Measurements from ENCODE around the gene WT1.

WT1 gene

DNA sequence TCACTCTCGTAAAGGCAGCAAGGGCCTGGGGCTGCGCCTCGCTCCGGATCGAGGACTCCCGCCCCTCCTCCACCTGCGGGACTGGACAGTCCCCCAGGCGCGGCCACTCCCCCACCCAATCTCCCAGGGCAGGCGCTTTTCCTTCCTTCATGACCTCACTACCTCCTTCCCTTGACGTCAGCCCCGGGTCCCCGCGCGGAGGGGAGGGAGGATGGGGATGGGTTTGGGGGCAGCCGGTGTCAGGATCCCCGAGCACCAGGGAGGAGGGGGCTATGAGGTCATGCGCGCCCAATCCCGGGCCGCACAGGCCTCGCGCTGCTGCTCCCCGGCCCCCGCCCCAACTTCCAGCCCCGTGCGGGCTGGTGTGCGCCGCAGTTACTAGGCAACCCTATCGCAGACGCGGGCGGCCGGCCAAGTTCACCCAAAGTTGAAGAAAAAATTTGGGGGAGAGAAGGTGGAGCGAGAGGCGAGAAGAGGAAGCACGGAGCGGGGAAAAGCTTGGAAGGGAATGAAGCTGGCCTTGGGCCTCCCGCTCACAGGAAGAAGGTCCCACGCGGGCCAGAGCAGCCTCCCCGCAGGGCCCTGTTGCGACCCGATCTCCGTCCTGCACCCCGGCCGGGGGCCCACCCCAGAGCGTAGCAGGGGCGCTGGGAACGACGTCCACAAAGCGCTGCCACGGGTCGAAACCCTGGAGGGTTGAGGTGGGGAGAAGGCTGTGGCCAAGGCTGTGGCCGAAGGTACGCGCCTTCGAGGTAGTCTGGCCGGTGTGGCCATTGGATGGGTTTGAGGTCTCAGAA is 8.3 kb downstream of the WT1 start:
- peaks cover 93% of the 10 kb centered on the region for H3K27me3 Mint-ChIP-seq
- no peaks in the 10 kb centered on the region for H3K9me3 Mint-ChIP-seq
- peak overlapping the region; percentile 37 for H3K4me3 Mint-ChIP-seq
- no peak overlapping the region for H3K27ac Mint-ChIP-seq (ENCODE audit: low read depth)
- peaks cover 2% of the 10 kb centered on the region for H3K36me3 Mint-ChIP-seq (ENCODE audit: insufficient read depth)
- ATAC-seq (replicated peaks; ENCODE audit: extremely low read depth, poor library complexity, severe bottlenecking) = no peak
- no peaks in the 10 kb centered on the region for H3K4me1 Mint-ChIP-seq
- no peak for DNase-seq (ENCODE audit: low spot score in 2 of 2)

DNA sequence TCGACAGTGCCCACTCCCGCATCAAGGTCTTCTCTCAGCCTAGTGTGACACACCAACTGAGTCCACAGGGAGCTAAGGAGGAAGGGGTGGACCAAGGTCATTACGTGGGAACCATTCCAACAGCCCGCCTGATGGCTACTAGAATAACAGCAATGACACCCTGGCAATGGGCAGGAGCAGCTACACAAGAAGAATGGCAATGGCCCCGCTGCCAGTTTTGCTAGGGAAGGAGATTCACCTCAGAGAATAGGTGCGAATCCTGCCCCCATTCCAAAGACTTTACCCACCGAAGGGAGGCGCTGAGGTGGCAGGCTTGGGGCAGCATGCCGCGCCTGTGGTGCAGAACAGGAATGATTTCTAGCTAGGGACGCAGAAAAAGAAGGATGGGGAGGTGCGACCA is 9.1 kb downstream of the WT1 start:
- Mint-ChIP-seq H3K27ac (ENCODE audit: low read depth) (no peak overlapping the region), H3K4me1 (peaks cover 6% of the 10 kb centered on the region), H3K9me3 (no peaks in the 10 kb centered on the region), H3K27me3 (peaks cover 93% of the 10 kb centered on the region), H3K36me3 (ENCODE audit: insufficient read depth) (peaks cover 2% of the 10 kb centered on the region), H3K4me3 (no peak overlapping the region)
- no peak for ATAC-seq (replicated peaks; ENCODE audit: extremely low read depth, poor library complexity, severe bottlenecking)
- no peak for DNase-seq (ENCODE audit: low spot score in 2 of 2)

DNA sequence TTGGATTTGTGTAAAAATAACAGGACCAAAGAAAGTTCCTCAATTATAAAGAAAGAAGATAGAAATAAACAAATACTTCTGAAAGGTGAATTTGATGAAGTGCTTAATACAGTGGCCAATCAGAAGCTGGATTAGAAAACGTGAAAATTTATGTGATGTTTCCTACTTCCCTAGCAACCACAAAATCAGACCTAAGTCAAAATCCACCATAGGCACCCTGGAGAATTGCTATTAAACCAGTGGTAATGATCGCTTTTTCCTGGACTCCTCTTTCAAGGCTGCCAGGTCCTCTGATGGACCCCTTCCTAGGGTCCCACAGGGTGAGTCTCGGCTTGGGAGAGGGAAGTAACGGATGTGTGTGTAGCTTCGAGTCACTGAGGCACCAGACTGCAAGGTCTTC is 9.6 kb downstream of the WT1 start:
- ATAC-seq (replicated peaks; ENCODE audit: extremely low read depth, poor library complexity, severe bottlenecking) (no peak), DNase-seq (ENCODE audit: low spot score in 2 of 2) (no peak)
- H3K9me3 Mint-ChIP-seq = no peaks in the 10 kb centered on the region
- peaks cover 10% of the 10 kb centered on the region for H3K4me1 Mint-ChIP-seq
- H3K27me3 Mint-ChIP-seq = peaks cover 91% of the 10 kb centered on the region
- peaks cover 2% of the 10 kb centered on the region for H3K36me3 Mint-ChIP-seq (ENCODE audit: insufficient read depth)
- no peak overlapping the region for H3K27ac Mint-ChIP-seq (ENCODE audit: low read depth)
- no peak overlapping the region for H3K4me3 Mint-ChIP-seq

DNA sequence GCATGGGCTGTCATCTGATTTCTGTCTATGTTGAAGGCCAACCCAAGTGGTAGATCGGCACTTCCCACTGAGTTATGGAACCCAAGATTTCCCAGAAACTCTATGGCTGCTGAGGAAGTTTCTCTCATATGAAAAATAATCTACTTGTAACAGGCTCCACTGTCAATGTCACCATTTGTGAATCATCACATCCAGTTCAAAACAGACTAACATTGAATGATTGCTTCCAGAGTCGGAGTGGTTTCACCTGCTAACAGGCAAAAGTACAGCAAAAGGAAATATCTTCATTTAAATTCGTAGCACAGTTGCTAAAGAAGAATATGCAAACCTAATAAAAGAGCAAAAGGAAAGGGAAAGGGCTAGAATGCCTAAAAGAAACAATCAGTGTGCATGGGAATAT is 12.8 kb downstream of the WT1 start:
- DNase-seq (ENCODE audit: low spot score in 2 of 2) (no peak), ATAC-seq (replicated peaks; ENCODE audit: extremely low read depth, poor library complexity, severe bottlenecking) (no peak)
- no peaks in the 10 kb centered on the region for H3K9me3 Mint-ChIP-seq
- H3K4me3 Mint-ChIP-seq = no peak overlapping the region
- peaks cover 2% of the 10 kb centered on the region for H3K36me3 Mint-ChIP-seq (ENCODE audit: insufficient read depth)
- no peak overlapping the region for H3K27ac Mint-ChIP-seq (ENCODE audit: low read depth)
- H3K4me1 Mint-ChIP-seq = peaks cover 12% of the 10 kb centered on the region
- H3K27me3 Mint-ChIP-seq = peaks cover 59% of the 10 kb centered on the region

DNA sequence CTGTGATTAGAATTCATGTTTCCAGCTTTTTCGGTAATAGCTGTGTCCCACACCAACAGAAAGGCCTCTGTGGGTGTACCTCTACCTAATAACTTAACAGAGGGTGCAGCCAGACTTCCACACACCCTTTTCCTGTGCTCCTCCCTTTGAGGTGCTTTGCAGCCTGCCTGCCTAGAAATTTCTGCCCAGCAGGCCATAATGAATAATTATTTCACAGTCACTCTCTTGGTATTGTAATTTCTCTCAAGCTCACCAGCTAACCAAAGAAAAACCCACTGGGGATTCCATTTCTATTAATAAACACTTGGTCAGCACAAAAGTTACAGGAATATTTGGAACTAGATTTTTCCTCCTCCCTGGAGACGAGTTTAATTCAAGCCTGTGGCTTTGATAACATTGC is 13.3 kb downstream of the WT1 start:
- Mint-ChIP-seq H3K27me3 (peaks cover 54% of the 10 kb centered on the region), H3K4me3 (no peak overlapping the region), H3K9me3 (no peaks in the 10 kb centered on the region), H3K4me1 (peaks cover 12% of the 10 kb centered on the region), H3K36me3 (ENCODE audit: insufficient read depth) (peaks cover under 1% of the 10 kb centered on the region), H3K27ac (ENCODE audit: low read depth) (no peak overlapping the region)
- DNase-seq (ENCODE audit: low spot score in 2 of 2) = no peak
- no peak for ATAC-seq (replicated peaks; ENCODE audit: extremely low read depth, poor library complexity, severe bottlenecking)

DNA sequence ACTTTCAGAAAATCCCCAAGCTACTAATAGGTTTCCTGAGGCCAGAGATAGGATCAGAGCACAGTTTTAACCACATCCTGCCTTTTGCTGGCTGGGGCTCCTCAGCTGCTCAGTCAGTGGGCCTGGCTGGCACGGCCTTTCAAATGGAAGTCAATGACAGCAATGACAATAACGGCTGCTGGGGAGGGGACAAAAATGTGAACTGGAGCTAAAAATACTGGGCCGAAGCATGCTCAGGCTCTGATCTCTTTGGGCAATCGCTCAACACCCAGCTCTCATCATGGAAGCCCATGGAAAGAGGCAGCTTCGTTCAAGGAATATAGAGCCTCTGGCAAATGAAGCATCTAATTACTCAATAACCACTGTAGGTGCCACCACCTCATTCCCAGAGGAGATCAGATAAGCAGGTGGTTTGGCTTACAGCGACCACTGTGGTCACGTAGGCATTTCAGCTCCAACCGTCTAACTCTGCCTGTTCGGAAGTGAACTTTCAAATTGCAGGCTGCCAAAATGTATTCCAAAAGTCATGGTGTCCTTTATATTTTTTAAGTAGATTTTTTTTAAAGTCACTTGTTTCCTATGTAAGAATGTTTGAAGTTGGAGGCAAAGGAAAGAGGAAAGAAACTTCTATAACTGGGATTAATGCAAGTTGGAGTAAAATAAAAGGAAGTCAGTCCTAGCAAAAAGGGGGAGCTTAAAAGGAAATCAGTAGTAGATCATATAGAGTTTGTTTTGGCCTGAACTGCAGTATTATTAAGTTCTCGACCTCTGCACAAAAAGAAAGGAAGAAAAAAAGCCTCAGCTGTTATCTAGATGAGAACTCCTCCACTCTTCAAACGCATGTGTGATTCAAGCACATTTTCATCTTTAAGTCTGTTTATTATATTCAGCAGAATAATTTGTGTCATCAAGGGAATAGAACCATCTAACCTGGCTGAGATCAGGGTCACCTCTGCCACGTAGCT is 14.1 kb downstream of the WT1 start:
- ATAC-seq (replicated peaks; ENCODE audit: extremely low read depth, poor library complexity, severe bottlenecking) (peak; percentile 75), DNase-seq (ENCODE audit: low spot score in 2 of 2) (no peak)
- Mint-ChIP-seq H3K4me1 (peaks cover 12% of the 10 kb centered on the region), H3K36me3 (ENCODE audit: insufficient read depth) (no peaks in the 10 kb centered on the region), H3K27ac (ENCODE audit: low read depth) (no peak overlapping the region), H3K4me3 (no peak overlapping the region), H3K27me3 (peaks cover 53% of the 10 kb centered on the region), H3K9me3 (no peaks in the 10 kb centered on the region)

DNA sequence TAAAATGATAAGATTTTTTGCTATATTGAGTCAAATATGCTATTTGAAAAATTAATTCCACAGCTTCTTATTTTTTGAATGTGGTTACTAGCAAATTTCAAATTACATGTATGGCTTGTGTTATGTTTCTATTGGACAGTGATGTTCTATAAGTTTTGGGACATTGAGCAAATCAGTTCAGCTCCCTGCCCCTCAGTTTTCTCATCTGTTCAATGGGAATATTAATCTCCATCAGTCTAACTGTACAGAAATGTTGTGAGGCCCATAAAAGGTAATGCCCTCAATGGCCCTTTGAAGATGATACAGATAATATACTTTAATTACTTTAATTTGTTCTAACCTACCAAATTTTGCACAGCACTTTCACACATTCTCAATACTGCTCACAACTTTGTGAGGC is 15.2 kb downstream of the WT1 start:
- ATAC-seq (replicated peaks; ENCODE audit: extremely low read depth, poor library complexity, severe bottlenecking) (no peak), DNase-seq (ENCODE audit: low spot score in 2 of 2) (no peak)
- H3K4me3 Mint-ChIP-seq = no peak overlapping the region
- no peak overlapping the region for H3K27ac Mint-ChIP-seq (ENCODE audit: low read depth)
- H3K27me3 Mint-ChIP-seq = peaks cover 53% of the 10 kb centered on the region
- H3K36me3 Mint-ChIP-seq (ENCODE audit: insufficient read depth) = no peaks in the 10 kb centered on the region
- peaks cover 12% of the 10 kb centered on the region for H3K4me1 Mint-ChIP-seq
- no peaks in the 10 kb centered on the region for H3K9me3 Mint-ChIP-seq

DNA sequence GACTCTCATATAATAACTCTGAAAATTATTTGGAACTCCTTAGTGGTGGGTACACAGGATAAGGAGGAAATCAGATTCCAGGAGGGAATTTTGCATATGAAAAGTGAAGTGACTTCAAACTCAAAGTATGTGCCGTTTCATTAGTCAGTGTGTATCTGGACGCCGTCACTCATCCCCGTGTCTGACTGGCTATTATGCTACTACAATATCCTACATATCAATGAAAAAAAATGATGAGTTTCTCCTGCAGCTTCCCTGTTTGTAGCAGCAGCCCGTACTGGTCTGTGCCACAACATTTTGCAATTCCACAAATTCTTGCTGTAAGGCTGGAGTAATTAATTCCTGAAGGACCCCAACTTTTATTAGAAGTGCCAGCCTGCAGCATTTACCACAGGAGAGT is 16.5 kb downstream of the WT1 start:
- Mint-ChIP-seq H3K27ac (ENCODE audit: low read depth) (no peak overlapping the region), H3K4me3 (no peak overlapping the region), H3K4me1 (peaks cover 12% of the 10 kb centered on the region), H3K27me3 (peaks cover 50% of the 10 kb centered on the region), H3K36me3 (ENCODE audit: insufficient read depth) (no peaks in the 10 kb centered on the region), H3K9me3 (no peaks in the 10 kb centered on the region)
- ATAC-seq (replicated peaks; ENCODE audit: extremely low read depth, poor library complexity, severe bottlenecking) = no peak
- no peak for DNase-seq (ENCODE audit: low spot score in 2 of 2)

DNA sequence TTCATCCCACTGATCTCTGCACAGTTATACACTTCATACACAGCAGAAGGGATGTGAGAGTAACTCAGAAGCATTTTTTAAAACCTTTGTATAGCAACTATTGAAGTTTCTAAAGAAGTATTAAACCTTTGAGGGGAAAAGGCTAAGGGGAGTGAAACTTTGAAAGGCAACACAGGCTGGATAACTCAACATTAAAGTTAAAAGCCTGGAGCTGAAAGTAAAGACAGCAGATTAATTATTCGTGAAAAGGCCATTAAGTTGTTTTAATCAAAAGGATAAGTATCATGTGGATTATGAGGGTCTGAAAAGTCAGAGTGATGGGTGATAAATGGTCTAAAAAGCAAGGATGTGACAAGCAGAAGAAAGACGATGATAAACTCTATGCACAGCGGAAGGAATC is 17.5 kb downstream of the WT1 start:
- Mint-ChIP-seq H3K27ac (ENCODE audit: low read depth) (no peak overlapping the region), H3K4me1 (peaks cover 12% of the 10 kb centered on the region), H3K4me3 (no peak overlapping the region), H3K9me3 (no peaks in the 10 kb centered on the region), H3K36me3 (ENCODE audit: insufficient read depth) (no peaks in the 10 kb centered on the region), H3K27me3 (peaks cover 54% of the 10 kb centered on the region)
- DNase-seq (ENCODE audit: low spot score in 2 of 2) (no peak), ATAC-seq (replicated peaks; ENCODE audit: extremely low read depth, poor library complexity, severe bottlenecking) (no peak)

DNA sequence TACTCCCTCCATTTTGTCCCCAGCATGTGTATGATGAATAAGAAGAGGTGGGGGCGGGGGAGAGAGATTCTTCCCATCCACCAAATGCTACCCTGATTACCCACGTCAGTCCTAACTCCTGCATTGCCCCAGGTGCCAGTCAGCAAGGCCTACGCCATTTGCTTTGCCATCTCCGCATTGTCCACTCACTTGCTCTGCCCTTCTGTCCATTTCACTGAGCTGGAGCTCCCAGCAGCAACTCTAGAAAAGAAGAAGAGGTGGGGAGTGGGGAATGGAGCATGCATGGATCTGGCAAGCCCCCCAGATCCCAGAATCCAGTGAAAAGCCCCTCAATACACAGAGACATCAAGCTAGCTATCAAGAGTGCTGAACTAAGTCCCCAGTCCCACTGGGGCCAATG is 19.0 kb downstream of the WT1 start:
- ATAC-seq (replicated peaks; ENCODE audit: extremely low read depth, poor library complexity, severe bottlenecking) (no peak), DNase-seq (ENCODE audit: low spot score in 2 of 2) (no peak)
- H3K27ac Mint-ChIP-seq (ENCODE audit: low read depth) = no peak overlapping the region
- no peak overlapping the region for H3K4me3 Mint-ChIP-seq
- H3K4me1 Mint-ChIP-seq = peaks cover 7% of the 10 kb centered on the region
- peaks cover 39% of the 10 kb centered on the region for H3K27me3 Mint-ChIP-seq
- no peaks in the 10 kb centered on the region for H3K36me3 Mint-ChIP-seq (ENCODE audit: insufficient read depth)
- H3K9me3 Mint-ChIP-seq = no peaks in the 10 kb centered on the region

DNA sequence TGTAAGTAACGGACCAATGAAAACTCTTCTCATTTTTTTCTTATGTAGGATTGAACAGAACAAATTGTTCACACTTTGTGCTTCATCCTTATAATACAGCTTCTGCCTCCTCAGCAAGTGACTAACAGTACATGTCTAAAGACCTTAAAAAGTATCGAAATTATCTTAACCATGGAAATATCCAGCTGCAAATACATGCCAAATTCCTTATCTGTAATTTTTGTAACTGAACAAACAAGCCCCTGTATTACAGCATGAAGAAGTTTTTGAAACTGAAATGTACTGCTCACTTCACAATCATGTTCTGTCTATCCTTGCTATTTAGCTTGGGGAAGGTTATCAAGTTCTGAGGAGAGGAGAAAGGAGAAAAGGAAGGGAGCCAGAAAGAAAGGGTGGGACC is 20.4 kb downstream of the WT1 start:
- Mint-ChIP-seq H3K9me3 (no peaks in the 10 kb centered on the region), H3K27ac (ENCODE audit: low read depth) (no peak overlapping the region), H3K36me3 (ENCODE audit: insufficient read depth) (no peaks in the 10 kb centered on the region), H3K4me3 (no peak overlapping the region), H3K4me1 (no peaks in the 10 kb centered on the region), H3K27me3 (peaks cover 35% of the 10 kb centered on the region)
- no peak for ATAC-seq (replicated peaks; ENCODE audit: extremely low read depth, poor library complexity, severe bottlenecking)
- no peak for DNase-seq (ENCODE audit: low spot score in 2 of 2)

DNA sequence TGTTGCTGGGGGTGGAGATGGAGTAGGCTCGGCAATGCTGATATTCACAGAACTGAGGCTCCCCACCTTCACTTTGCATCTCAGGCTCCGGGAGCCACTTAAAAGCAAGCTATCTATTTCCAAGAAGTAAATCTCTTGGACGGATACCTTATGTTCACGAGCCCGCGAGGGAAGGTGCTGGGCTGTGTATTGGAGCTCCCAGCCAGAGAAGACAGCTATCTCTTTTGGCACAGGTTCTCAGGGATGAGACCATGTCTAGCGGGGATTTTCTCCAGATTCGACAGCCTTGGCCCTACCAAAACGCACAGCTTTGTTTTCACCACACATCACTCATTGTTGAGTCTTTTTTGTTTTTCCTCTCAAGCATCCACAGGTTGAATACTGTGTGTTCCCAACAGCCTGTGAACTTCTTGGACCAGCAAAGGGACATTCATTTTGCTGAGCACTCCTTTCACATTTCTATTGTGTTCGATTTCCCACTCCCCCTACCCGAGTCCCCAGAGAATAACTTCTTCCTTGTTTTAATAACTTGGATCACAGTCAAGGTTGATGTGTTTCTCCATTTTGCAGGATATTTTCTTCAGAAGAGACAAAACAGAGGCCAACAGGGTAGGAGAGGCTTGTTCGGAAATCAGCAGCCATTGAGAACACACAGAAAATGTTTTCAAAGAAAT is 23.3 kb downstream of the WT1 start:
- Mint-ChIP-seq H3K4me1 (no peaks in the 10 kb centered on the region), H3K4me3 (no peak overlapping the region), H3K9me3 (no peaks in the 10 kb centered on the region), H3K27ac (ENCODE audit: low read depth) (no peak overlapping the region), H3K36me3 (ENCODE audit: insufficient read depth) (no peaks in the 10 kb centered on the region), H3K27me3 (peaks cover 44% of the 10 kb centered on the region)
- DNase-seq (ENCODE audit: low spot score in 2 of 2) (no peak), ATAC-seq (replicated peaks; ENCODE audit: extremely low read depth, poor library complexity, severe bottlenecking) (no peak)

All from central memory CD8-positive, alpha-beta T cell (primary cell).